ENCODE measurements around the gene ATP6V0C. TPM values are rescaled to one million over a fixed set of nuclear protein-coding genes. Genes with fewer than 3 reads are reported as not detected.
A peak's percentile ranks its signal among the peaks of the same experiment; 100 is the strongest.
"Not testable (repeated sequence)": the region's sequence is repeated elsewhere in the genome, so short reads cannot be mapped to it uniquely, and the experiment has no call there.

The ATP6V0C gene
- total RNA-seq, 1 experiment from 2014 or later, result 249 TPM

DNA sequence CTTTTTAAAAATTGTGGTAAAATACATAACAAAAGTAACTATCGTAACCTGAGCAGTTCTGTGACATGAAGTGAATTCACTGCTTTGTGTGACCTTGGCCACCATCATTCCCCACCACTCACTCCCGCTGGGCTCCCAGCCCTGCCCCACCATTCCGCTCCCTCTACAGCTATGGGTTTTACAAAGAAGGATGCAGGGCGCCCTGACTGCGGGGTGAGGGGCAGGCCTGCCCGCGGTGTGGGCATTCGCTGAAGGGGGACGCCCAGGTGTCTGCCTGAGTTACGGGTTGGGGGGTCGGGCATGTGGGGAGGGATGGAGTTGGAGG is 17.6 kb downstream of the ATP6V0C start, which contains the start of gene CEMP1:
CEMP1 (minus strand) TSS at position 38 of the 325 bp plus-strand sequence. CDS start 335 bp downstream, outside the sequence.
- no peaks in the 10 kb centered on the region for H3K79me2 ChIP-seq (ENCODE audit: low read depth)
- intact Hi-C loops (cut with micrococcal nuclease; ENCODE audit: unreplicated experiment), result no loop called here
- POLR2A ChIA-PET (ENCODE audit: unreplicated experiment), result interaction anchor here (0.6 to 0.7 kb wide), 2 partner anchors 8 to 749 kb away, joined by 5 to 16 read pairs; partner anchors contain the start of genes NUBP2 and SPSB3
- H3K9me2 ChIP-seq (ENCODE audit: insufficient read depth), result no peaks in the 10 kb centered on the region
- no peaks in the 10 kb centered on the region for H4K20me1 ChIP-seq (ENCODE audit: insufficient read depth)
- H2AFZ ChIP-seq, result peak within 1 kb of the TSS; percentile 83
- no peak for TF ChIP-seq EZH2 (IDR thresholded peaks at IDR 0.05; ENCODE audit: low read depth)
- TF ChIP-seq, protein P1, sequence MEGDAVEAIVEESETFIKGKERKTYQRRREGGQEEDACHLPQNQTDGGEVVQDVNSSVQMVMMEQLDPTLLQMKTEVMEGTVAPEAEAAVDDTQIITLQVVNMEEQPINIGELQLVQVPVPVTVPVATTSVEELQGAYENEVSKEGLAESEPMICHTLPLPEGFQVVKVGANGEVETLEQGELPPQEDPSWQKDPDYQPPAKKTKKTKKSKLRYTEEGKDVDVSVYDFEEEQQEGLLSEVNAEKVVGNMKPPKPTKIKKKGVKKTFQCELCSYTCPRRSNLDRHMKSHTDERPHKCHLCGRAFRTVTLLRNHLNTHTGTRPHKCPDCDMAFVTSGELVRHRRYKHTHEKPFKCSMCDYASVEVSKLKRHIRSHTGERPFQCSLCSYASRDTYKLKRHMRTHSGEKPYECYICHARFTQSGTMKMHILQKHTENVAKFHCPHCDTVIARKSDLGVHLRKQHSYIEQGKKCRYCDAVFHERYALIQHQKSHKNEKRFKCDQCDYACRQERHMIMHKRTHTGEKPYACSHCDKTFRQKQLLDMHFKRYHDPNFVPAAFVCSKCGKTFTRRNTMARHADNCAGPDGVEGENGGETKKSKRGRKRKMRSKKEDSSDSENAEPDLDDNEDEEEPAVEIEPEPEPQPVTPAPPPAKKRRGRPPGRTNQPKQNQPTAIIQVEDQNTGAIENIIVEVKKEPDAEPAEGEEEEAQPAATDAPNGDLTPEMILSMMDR (conservative IDR thresholded peaks at IDR 0.05), result no peak
- no peak for DNase-seq
- H3K9me3 ChIP-seq (ENCODE audit: insufficient read depth, low read depth), result no peaks in the 10 kb centered on the region
- peaks cover 22% of the 10 kb centered on the region; the same call in 1 of the 2 replicates for H3F3A ChIP-seq (ENCODE audit: insufficient read depth, low read depth)
- H3K27ac ChIP-seq, result peak within 1 kb of the TSS; percentile 38
- BruUV-seq (replicated peaks), result TSS peak; percentile 74
- CTCF ChIA-PET, result interaction anchor here (0.6 kb wide), 1 partner anchor 52 kb away, joined by 4 read pairs; no protein-coding TSS in a partner anchor
- H3K27me3 ChIP-seq (ENCODE audit: insufficient read depth, low read depth), result no peaks in the 10 kb centered on the region
- H3K4me2 ChIP-seq, result peak within 1 kb of the TSS; percentile 85
- no peaks in the 10 kb centered on the region for H3K36me3 ChIP-seq (ENCODE audit: low read depth)
- peaks cover 15% of the 10 kb centered on the region; the same call in 1 of the 2 replicates for H3K4me1 ChIP-seq (replicated peaks; ENCODE audit: insufficient read depth)
- peak within 1 kb of the TSS; percentile 57 for H3K4me3 ChIP-seq

DNA sequence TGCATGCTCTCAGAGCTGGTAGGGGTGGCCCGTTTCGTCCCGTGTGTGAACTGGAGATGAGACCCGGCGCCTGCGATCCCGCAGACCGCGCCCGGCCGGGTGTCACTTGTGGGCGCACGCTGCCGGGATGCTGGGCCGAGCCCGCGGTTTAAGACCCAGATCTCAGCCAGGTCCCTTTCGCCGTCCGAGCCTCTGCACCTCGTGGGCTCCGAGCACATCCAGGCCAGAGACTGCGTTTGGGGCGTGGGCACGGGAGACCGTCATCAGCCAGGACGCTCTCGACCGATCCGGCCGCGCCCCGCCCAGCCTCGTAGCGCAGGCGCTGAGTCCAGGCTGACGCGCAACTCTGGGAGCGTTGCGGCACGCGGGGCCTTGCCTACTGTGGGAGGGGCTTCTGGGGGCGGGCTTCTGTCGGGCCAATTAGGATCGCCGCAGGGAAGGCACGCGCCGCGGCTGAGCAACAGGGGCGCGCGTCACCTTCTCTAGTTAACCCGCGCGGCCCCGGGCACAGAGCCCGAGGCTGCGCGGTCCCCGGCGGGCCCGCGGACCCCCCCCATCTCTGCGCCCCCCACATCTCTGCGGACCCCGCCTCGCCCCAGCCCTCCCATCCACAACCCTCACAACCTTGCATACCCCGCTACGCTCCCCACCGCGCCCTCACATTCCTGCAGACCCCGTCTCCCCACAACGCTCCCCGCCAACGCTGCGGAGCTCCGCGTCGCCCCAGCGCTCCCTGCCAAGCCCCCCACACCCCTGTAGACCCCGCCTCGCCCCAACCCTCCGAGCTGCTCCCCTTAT is 18.1 kb downstream of the ATP6V0C start:
- Histone ChIP-seq H3F3A (ENCODE audit: insufficient read depth, low read depth) (peaks cover 28% of the 10 kb centered on the region), H3K9me3 (ENCODE audit: insufficient read depth, low read depth) (no peaks in the 10 kb centered on the region), H4K20me1 (ENCODE audit: insufficient read depth) (no peaks in the 10 kb centered on the region), H2AFZ (peak overlapping the region; percentile 83), H3K27ac (peak overlapping the region; percentile 38), H3K4me2 (peak overlapping the region; percentile 85), H3K79me2 (ENCODE audit: low read depth) (no peaks in the 10 kb centered on the region), H3K4me1 (replicated peaks; ENCODE audit: insufficient read depth) (peaks cover 18% of the 10 kb centered on the region; the same call in 1 of the 2 replicates), H3K4me3 (peak overlapping the region; percentile 57), H3K36me3 (ENCODE audit: low read depth) (no peaks in the 10 kb centered on the region), H3K9me2 (ENCODE audit: insufficient read depth) (no peaks in the 10 kb centered on the region), H3K27me3 (ENCODE audit: insufficient read depth, low read depth) (no peaks in the 10 kb centered on the region)
- no TSS peak for BruUV-seq (replicated peaks)
- CTCF ChIA-PET, result interaction anchor here (0.5 kb wide), 1 partner anchor 124 kb away, joined by 5 read pairs; no protein-coding TSS in a partner anchor
- intact Hi-C loops (cut with micrococcal nuclease; ENCODE audit: unreplicated experiment), result no loop called here
- TF ChIP-seq, protein P1 (conservative IDR thresholded peaks at IDR 0.05), result no peak
- no peak for TF ChIP-seq EZH2 (IDR thresholded peaks at IDR 0.05; ENCODE audit: low read depth)
- POLR2A ChIA-PET (ENCODE audit: unreplicated experiment), result interaction anchor here (0.6 to 0.8 kb wide), 3 partner anchors 317 to 749 kb away, joined by 3 to 16 read pairs (median 5); partner anchors contain the start of genes NUBP2, PGP and SPSB3
- DNase-seq, result peak; percentile 91 to 99

GRCh38 chr16:2532494-2533141 is 18.9 kb downstream of the ATP6V0C start:
- Histone ChIP-seq H3K4me3 (peak overlapping the region; percentile 57), H3K9me2 (ENCODE audit: insufficient read depth) (no peaks in the 10 kb centered on the region), H3K27me3 (ENCODE audit: insufficient read depth, low read depth) (no peaks in the 10 kb centered on the region), H2AFZ (peak overlapping the region; percentile 78), H4K20me1 (ENCODE audit: insufficient read depth) (no peaks in the 10 kb centered on the region), H3K27ac (peak overlapping the region; percentile 33), H3K79me2 (ENCODE audit: low read depth) (no peaks in the 10 kb centered on the region), H3K4me1 (replicated peaks; ENCODE audit: insufficient read depth) (peaks cover 18% of the 10 kb centered on the region; the same call in 1 of the 2 replicates), H3K9me3 (ENCODE audit: insufficient read depth, low read depth) (no peaks in the 10 kb centered on the region), H3K4me2 (peak overlapping the region; percentile 85), H3F3A (ENCODE audit: insufficient read depth, low read depth) (peaks cover 34% of the 10 kb centered on the region), H3K36me3 (ENCODE audit: low read depth) (no peaks in the 10 kb centered on the region)
- no TSS peak for BruUV-seq (replicated peaks)
- intact Hi-C loops (cut with micrococcal nuclease; ENCODE audit: unreplicated experiment), result no loop called here
- DNase-seq, result peak; percentile 48 to 85
- no peak for TF ChIP-seq EZH2 (IDR thresholded peaks at IDR 0.05; ENCODE audit: low read depth)
- TF ChIP-seq, protein P1 (conservative IDR thresholded peaks at IDR 0.05), result no peak
- POLR2A ChIA-PET (ENCODE audit: unreplicated experiment), result interaction anchor here (0.6 to 0.8 kb wide), 4 partner anchors 59 to 373 kb away, joined by 3 to 18 read pairs (median 16); partner anchors contain the start of genes E4F1 and PGP
- CTCF ChIA-PET, result interaction anchor here (0.5 to 0.6 kb wide), 2 partner anchors 123 to 1248 kb away, joined by 4 to 5 read pairs; no protein-coding TSS in a partner anchor

DNA sequence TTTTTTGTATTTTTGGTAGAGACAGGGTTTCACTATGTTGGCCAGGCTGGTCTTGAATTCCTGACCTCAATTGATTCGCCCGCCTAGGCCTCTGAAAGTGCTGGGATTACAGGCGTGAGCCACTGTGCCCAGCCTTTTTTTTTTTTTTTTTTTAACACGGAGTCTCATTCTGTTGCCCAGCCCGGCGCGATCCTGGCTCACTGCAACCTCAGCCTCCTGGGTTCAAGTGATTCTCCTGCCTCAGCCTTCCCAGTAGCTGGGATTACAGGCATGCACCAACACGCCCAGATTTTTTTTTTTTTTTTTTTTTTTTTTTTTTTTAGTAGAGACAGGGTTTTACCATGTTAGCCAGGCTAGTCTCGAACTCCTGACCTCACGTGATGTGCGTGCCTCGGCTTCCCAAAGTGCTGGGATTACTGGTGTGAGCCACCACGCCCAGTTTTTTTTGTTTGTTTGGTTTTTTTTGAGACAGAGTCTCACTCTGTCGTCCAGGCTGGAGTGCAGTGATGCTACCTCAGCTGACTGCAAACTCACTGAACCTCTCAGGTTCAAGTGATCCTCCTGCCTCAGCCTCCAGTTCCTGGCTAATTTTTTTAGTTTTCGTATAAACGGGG is 19.5 kb downstream of the ATP6V0C start:
- H3K27me3 ChIP-seq (ENCODE audit: insufficient read depth, low read depth); H3K9me2 ChIP-seq (ENCODE audit: insufficient read depth); H3K9me3 ChIP-seq (ENCODE audit: insufficient read depth, low read depth); intact Hi-C loops (cut with micrococcal nuclease; ENCODE audit: unreplicated experiment); H4K20me1 ChIP-seq (ENCODE audit: insufficient read depth); H3K36me3 ChIP-seq (ENCODE audit: low read depth); H3K79me2 ChIP-seq (ENCODE audit: low read depth): not testable (repeated sequence)
- peak in 1 of 2 experiments; percentile 36 for DNase-seq
- ChIA-PET CTCF (interaction anchor here (0.6 kb wide), 1 partner anchor 1249 kb away, joined by 4 read pairs; no protein-coding TSS in a partner anchor), POLR2A (ENCODE audit: unreplicated experiment) (interaction anchor here (0.7 to 0.8 kb wide), 4 partner anchors 35 to 319 kb away, joined by 8 to 18 read pairs (median 16); partner anchors contain the start of genes E4F1 and PGP)
- Histone ChIP-seq H2AFZ (peak overlapping the region; percentile 78), H3K4me1 (replicated peaks; ENCODE audit: insufficient read depth) (peaks cover 18% of the 10 kb centered on the region; the same call in 1 of the 2 replicates), H3F3A (ENCODE audit: insufficient read depth, low read depth) (peaks cover 34% of the 10 kb centered on the region), H3K27ac (peak overlapping the region; percentile 33; the same call in 1 of the 2 replicates), H3K4me2 (peak overlapping the region; percentile 85), H3K4me3 (peak overlapping the region; percentile 57; the same call in 1 of the 2 replicates)
- TSS peak; percentile 20 for BruUV-seq (replicated peaks)

Data from PC-9 (cell line).